ENCODE measurements around the gene PEDS1. TPM values are rescaled to one million over a fixed set of nuclear protein-coding genes. Genes with fewer than 3 reads are reported as not detected.

Gene PEDS1
- total RNA-seq, 1 donor from 2014 or later: 27.8 TPM

DNA sequence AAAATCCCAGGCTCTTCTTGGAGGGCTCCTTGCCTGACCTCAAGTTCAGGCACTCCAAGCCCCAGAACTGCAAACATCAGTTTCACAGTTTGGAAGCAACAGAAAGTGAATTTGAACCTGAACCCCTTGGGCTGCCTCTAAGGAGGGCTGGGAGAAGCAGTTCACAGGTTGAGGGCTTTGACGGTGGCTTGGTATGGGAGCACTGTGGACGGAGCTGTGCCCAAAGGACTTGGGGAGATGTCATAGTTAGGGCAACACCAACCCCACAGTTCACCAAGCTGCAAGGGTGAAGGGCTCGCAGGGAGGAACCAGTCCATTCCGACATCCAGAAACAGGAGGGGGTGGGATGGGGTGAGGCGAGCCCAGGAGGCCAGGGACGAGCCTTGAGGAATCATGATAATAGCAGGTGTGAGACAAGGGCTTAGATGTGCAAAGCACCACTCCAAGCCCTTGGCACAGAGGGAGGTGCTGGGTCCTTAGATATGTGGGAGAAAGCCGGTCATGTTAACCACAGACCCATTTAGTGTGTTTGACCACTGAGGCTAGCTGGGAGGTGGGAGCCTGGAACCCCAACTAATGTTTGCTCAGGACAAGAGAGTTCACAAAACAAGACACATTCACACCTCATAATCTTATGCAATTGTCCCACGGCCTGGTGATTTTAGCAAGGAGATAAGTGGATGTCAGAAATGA, 41.5 kb upstream of the PEDS1 start:
- H3K27ac ChIP-seq: peak overlapping the region; percentile 100
- ATAC-seq: no peak

DNA sequence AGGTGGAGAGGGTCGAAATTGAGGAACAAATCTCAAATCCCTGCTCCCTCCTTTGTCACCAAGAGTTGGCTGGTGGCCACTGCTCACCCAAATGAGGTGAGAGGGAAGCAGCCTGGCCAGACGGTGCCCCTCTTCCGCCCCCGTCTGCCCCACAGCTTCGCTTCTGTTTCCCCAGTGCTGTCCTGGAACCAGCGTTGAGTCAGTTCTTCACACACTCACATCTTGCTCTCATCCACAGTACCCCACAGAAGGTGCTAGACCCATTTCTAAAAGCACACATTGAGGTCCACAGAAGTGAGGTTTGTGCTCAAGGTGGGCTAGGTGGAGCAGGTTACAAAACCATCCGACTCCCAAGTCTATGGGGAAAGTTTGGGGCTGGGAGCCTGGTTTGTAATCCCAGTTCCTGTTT, 40.9 kb upstream of the PEDS1 start:
- Histone ChIP-seq H3K36me3 (peaks cover 27% of the 10 kb centered on the region), H3K9me3 (no peaks in the 10 kb centered on the region), H3K4me1 (peaks cover 33% of the 10 kb centered on the region), H3K27me3 (ENCODE audit: low read depth) (no peaks in the 10 kb centered on the region), H3K4me3 (peak overlapping the region; percentile 90), H3K27ac (peak overlapping the region; percentile 100)
- TF ChIP-seq, protein P1, sequence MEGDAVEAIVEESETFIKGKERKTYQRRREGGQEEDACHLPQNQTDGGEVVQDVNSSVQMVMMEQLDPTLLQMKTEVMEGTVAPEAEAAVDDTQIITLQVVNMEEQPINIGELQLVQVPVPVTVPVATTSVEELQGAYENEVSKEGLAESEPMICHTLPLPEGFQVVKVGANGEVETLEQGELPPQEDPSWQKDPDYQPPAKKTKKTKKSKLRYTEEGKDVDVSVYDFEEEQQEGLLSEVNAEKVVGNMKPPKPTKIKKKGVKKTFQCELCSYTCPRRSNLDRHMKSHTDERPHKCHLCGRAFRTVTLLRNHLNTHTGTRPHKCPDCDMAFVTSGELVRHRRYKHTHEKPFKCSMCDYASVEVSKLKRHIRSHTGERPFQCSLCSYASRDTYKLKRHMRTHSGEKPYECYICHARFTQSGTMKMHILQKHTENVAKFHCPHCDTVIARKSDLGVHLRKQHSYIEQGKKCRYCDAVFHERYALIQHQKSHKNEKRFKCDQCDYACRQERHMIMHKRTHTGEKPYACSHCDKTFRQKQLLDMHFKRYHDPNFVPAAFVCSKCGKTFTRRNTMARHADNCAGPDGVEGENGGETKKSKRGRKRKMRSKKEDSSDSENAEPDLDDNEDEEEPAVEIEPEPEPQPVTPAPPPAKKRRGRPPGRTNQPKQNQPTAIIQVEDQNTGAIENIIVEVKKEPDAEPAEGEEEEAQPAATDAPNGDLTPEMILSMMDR (IDR thresholded peaks at IDR 0.05): no peak
- intact Hi-C loops (cut with DNase I): no loop called here
- DNase-seq (no peak), ATAC-seq (no peak)

More for the DNA sequence above, 41.5 kb upstream of the PEDS1 start:
- TF ChIP-seq, protein P1 (IDR thresholded peaks at IDR 0.05): no peak
- H3K4me1 ChIP-seq: peaks cover 28% of the 10 kb centered on the region
- intact Hi-C loops (cut with DNase I): no loop called here
- H3K27me3 ChIP-seq (ENCODE audit: low read depth): no peaks in the 10 kb centered on the region
- H3K4me3 ChIP-seq: peak overlapping the region; percentile 90
- no peaks in the 10 kb centered on the region for H3K9me3 ChIP-seq
- peaks cover 27% of the 10 kb centered on the region for H3K36me3 ChIP-seq
- DNase-seq: no peak

DNA sequence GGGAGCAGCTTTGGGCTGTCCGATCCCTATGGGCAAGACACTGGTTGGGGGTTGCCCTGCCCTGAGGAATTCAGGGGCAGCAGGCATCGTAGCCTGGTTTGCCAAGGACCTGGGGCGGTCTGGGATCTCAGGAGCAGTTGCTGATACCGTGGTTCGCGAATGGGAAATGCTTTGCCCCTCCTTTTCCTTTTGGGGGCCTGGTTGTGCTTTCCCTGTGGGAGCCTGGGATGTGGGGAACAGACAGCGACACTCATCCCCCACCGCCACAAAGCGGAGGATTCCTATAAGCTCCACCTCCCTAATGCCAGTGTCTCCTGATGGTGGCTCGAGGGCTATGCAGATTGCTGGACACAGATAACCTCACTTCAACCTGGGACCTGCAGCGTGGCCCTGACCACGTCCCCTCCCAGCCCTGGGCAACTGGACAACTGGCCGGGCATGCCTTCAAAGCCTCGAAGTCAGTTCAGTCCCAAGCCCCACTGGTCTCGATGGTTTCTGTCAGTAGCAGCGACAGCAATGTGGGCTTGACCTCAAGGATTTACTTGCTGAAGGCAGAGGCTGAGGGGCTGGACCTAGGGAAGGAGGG, 40.4 kb upstream of the PEDS1 start:
- Histone ChIP-seq H3K9me3 (no peaks in the 10 kb centered on the region), H3K36me3 (peaks cover 27% of the 10 kb centered on the region), H3K4me3 (peak overlapping the region; percentile 90), H3K4me1 (peaks cover 33% of the 10 kb centered on the region), H3K27ac (peak overlapping the region; percentile 100), H3K27me3 (ENCODE audit: low read depth) (no peaks in the 10 kb centered on the region)
- ATAC-seq: no peak
- intact Hi-C loops (cut with DNase I): no loop called here
- TF ChIP-seq, protein P1 (IDR thresholded peaks at IDR 0.05): no peak
- peak; percentile 63 for DNase-seq

DNA sequence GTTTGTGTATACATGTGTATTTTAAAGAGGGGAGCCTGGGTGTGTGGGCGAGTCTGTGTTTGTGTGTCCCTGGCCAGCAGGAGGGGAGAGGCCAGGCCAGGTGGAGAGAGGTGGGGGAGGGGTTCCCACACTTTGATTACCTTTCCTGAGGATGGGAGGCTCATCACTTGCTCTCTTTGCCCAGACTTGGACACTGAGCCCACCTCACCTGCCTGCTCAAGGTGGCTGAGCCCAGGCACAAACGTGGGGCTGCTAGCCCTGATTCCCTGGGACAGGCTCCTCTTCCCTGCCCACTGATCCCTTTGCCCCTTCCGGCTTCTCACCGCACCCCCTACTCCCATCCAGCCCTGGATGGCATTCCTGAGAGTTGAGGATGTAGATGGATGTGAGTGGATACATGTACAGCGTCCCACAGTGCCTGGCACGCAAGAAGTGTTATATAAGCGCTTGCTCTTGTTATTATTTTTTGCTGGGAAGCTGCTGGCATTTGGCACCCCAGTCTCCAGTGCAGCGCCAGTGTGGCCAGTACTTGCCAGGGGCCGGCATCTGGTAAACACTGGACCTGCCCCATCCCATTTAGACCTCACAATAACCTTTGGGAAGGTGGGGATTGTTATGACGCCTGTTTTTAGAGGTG, 39.8 kb upstream of the PEDS1 start:
- Histone ChIP-seq H3K36me3 (peaks cover 27% of the 10 kb centered on the region), H3K9me3 (no peaks in the 10 kb centered on the region), H3K27me3 (ENCODE audit: low read depth) (no peaks in the 10 kb centered on the region), H3K4me3 (peak overlapping the region; percentile 90), H3K4me1 (peaks cover 33% of the 10 kb centered on the region), H3K27ac (peak overlapping the region; percentile 100)
- intact Hi-C loops (cut with DNase I): no loop called here
- DNase-seq (no peak), ATAC-seq (no peak)
- TF ChIP-seq, protein P1 (IDR thresholded peaks at IDR 0.05): no peak

- Histone ChIP-seq H3K36me3 (peaks cover 27% of the 10 kb centered on the region), H3K27me3 (ENCODE audit: low read depth) (no peaks in the 10 kb centered on the region), H3K27ac (peak overlapping the region; percentile 100), H3K4me1 (peaks cover 37% of the 10 kb centered on the region), H3K4me3 (peak overlapping the region; percentile 90), H3K9me3 (no peaks in the 10 kb centered on the region)
- ATAC-seq: peak; percentile 7 to 39
- TF ChIP-seq, protein P1 (IDR thresholded peaks at IDR 0.05): no peak
- intact Hi-C loops (cut with DNase I): no loop called here
- peak; percentile 89 for DNase-seq
These were observed 39.1 kb upstream of the PEDS1 start for GRCh38 chr20:50192364-50193198.
